GM12878 (cell line): ENCODE measurements around the gene RNF166. TPM values are rescaled to one million over a fixed set of nuclear protein-coding genes. Genes with fewer than 3 reads are reported as not detected.

ENCODE experiments used
- BRCA1 ChIP-seq: IDR thresholded peaks from 2 replicates; pipeline ENCODE4 v1.6.1; 2011; ENCODE audit warnings: low read depth, low read length, improper control_type of control experiment
- CEBPZ ChIP-seq: fragments of 150-350 bp; IDR thresholded peaks from 2 replicates; pipeline ENCODE4 v1.6.1; 2016; ENCODE audit warnings: low read depth, low read length
- CHD2 ChIP-seq: IDR thresholded peaks from 2 replicates; pipeline ENCODE4 v1.6.1; 2011; ENCODE audit warnings: low read depth, low read length, improper control_type of control experiment, borderline replicate concordance
- CREM ChIP-seq: IDR thresholded peaks from 2 replicates; pipeline ENCODE4 v1.6.1; 2014; ENCODE audit warnings: antibody characterized with exemption, low read depth
- FOS ChIP-seq: IDR thresholded peaks from 3 replicates; pipeline ENCODE4 v1.6.1; 2011; ENCODE audit warnings: borderline replicate concordance; ENCODE audit not compliant: insufficient read length; ENCODE audit errors: extremely low read depth
- FOXM1 ChIP-seq: IDR thresholded peaks from 2 replicates; pipeline ENCODE4 v1.6.1; 2012; ENCODE audit warnings: low read depth, mild to moderate bottlenecking, inconsistent platforms, low read length, moderate library complexity
- HDGF ChIP-seq: fragments of 450-650 bp; IDR thresholded peaks from 2 replicates; pipeline ENCODE4 v1.6.1; 2016; ENCODE audit warnings: antibody characterized with exemption
- KDM1A ChIP-seq: fragments of 200-600 bp; sonication (generic); IDR thresholded peaks from 2 replicates; pipeline ENCODE4 v1.6.1; 2016; ENCODE audit warnings: borderline replicate concordance
- MLLT1 ChIP-seq: fragments of 450-650 bp; IDR thresholded peaks from 2 replicates; pipeline ENCODE4 v1.6.1; 2016; ENCODE audit warnings: mild to moderate bottlenecking
- MYC ChIP-seq: IDR thresholded peaks from 2 replicates; pipeline ENCODE4 v1.6.1; 2011; ENCODE audit warnings: mild to moderate bottlenecking, low read length, moderate library complexity, inconsistent platforms; ENCODE audit not compliant: insufficient read depth, insufficient replicate concordance, insufficient read length, severe bottlenecking
- NRF1 ChIP-seq: conservative IDR thresholded peaks from 2 replicates; pipeline ENCODE4 v1.6.1; 2011; ENCODE audit warnings: mild to moderate bottlenecking, low read depth, low read length, improper control_type of control experiment
- PAX8 ChIP-seq: fragments of 450-650 bp; IDR thresholded peaks from 2 replicates; pipeline ENCODE4 v1.6.1; 2017; ENCODE audit warnings: mild to moderate bottlenecking, moderate library complexity
- POLR2AphosphoS2 ChIP-seq: IDR thresholded peaks from 2 replicates; pipeline ENCODE4 v1.6.1; 2011; ENCODE audit warnings: low read depth, mild to moderate bottlenecking, low read length, improper control_type of control experiment, moderate library complexity
- POLR2AphosphoS5 ChIP-seq: IDR thresholded peaks from 2 replicates; pipeline ENCODE4 v1.6.1; 2011; ENCODE audit warnings: mild to moderate bottlenecking, low read length, inconsistent platforms
- RFX5 ChIP-seq: IDR thresholded peaks from 2 replicates; pipeline ENCODE4 v1.6.1; 2011; ENCODE audit warnings: low read depth, low read length, improper control_type of control experiment
- SKIL ChIP-seq: fragments of 450-650 bp; IDR thresholded peaks from 2 replicates; pipeline ENCODE4 v1.6.1; 2017; ENCODE audit warnings: mild to moderate bottlenecking, low read depth, inconsistent platforms; ENCODE audit not compliant: poor library complexity, severe bottlenecking
- SP1 ChIP-seq: IDR thresholded peaks from one replicate; pipeline ENCODE4 v1.6.1; 2011; ENCODE audit warnings: low read depth, low read length
- ZNF274 ChIP-seq: IDR thresholded peaks from one replicate; pipeline ENCODE4 v1.8.0; 2011; ENCODE audit not compliant: insufficient read length, insufficient read depth
- ZNF687 ChIP-seq: fragments of 450-650 bp; IDR thresholded peaks from 2 replicates; pipeline ENCODE4 v1.6.1; 2017; ENCODE audit warnings: mild to moderate bottlenecking, moderate library complexity
- polyA plus RNA-seq, 11 experiments: library from polyadenylated mRNA; depleted of rRNA in 4 of 11; unstranded in 6 of 11; stranded (reverse) in 5 of 11; fragments of >200 nt; fragmentation: Nextera tagmentation in 4 of 11; fragmentation: Illumina TruSeq in 1 of 11; extraction: Ambion mirVana in 4 of 11; extraction: Trizol in 1 of 11; gene quantifications; 1 replicate in 1 of 11; 2 replicates in 10 of 11; pipeline versions ENCODE4 v1.2.1 to v1.2.3, GENCODE V29; 2011 to 2016; ENCODE audit warnings: inconsistent platforms in 2 of 11, missing spikeins in 2 of 11, low read depth in 1 of 11
- total RNA-seq, 4 experiments: library from RNA; depleted of rRNA in 3 of 4; stranded (reverse); fragments of >200 nt in 3 of 4; fragmentation: Illumina TruSeq in 1 of 4; extraction: Trizol in 1 of 4; gene quantifications; 2 replicates each; pipeline versions ENCODE4 v1.2.1 to v1.2.3, GENCODE V29; 2013 to 2021

RNF166 gene
- total and polyA plus RNA-seq, 10 of the 15 experiments (the other 5 are each of a cell fraction or from before 2014, with no cell fraction given): 0.48 to 32.8 (median 12.1) TPM

- peak; percentile 33; the same call in 1 of the 2 replicates for TF ChIP-seq ZNF687
- no peak for TF ChIP-seq PAX8
- TF ChIP-seq KDM1A: no peak
- TF ChIP-seq BRCA1: no peak
- TF ChIP-seq POLR2AphosphoS5: peak; percentile 89
- TF ChIP-seq CEBPZ: peak; percentile 43; the same call in 1 of the 2 replicates
- TF ChIP-seq SP1: peak; percentile 95
- peak; percentile 90 for TF ChIP-seq HDGF
- TF ChIP-seq NRF1: peak; percentile 50
- TF ChIP-seq MLLT1: 0 out of 2 replicates have a peak, but pooled peaks have one; percentile 6
- peak; percentile 37 for TF ChIP-seq MYC
- TF ChIP-seq CREM: peak; percentile 93
- no peak for TF ChIP-seq ZNF274
- peak; percentile 92 for TF ChIP-seq CHD2
- TF ChIP-seq POLR2AphosphoS2: peak; percentile 69; the same call in 1 of the 2 replicates
- peak; percentile 70 for TF ChIP-seq FOS
- peak; percentile 91 for TF ChIP-seq RFX5
- no peak for TF ChIP-seq SKIL
- TF ChIP-seq FOXM1: no peak
These were observed 43.2 kb downstream of the RNF166 start, which contains the start of gene MVD (continued) for GRCh38 chr16:88662843-88663606.
